22Rv1 (cell line): Measurements from ENCODE around the gene DHRSX.
"Not testable (repeated sequence)": the region's sequence is repeated elsewhere in the genome, so short reads cannot be mapped to it uniquely, and the experiment has no call there.

Experiments used
- CTCF ChIP-seq: fragments of 450-650 bp; IDR thresholded peaks from 2 replicates; pipeline ENCODE4 v1.5.1; 2017; ENCODE audit warnings: mild to moderate bottlenecking
- ZFX ChIP-seq: fragments of 450-650 bp; IDR thresholded peaks from 2 replicates; pipeline ENCODE4 v1.6.1; 2017; ENCODE audit warnings: antibody characterized with exemption, borderline replicate concordance

- not testable (repeated sequence) for TF ChIP-seq CTCF, ZFX
Observed at GRCh38 chrX:2265658-2266444, 234.9 kb downstream of the DHRSX start.
